GM12878 (cell line): Measurements from ENCODE around the gene CFAP299. TPM values are rescaled to one million over a fixed set of nuclear protein-coding genes. Genes with fewer than 3 reads are reported as not detected.

Source experiments
- ATAC-seq: fragments of 200-7000 bp; cut with Tn5 transposase; 3 replicates; pipeline ENCODE4 v1.9.1; 2020; ENCODE audit warnings: mild to moderate bottlenecking, moderate library complexity
- BruUV-seq: library from RNA; stranded (reverse); fragments of 400-500 nt; replicated peaks from 2 replicates; lab custom pipeline; 2021; lab: Mats Ljungman, UMichigan
- CTCF ChIA-PET: fragments of 300-600 bp; sonication (Branson Sonifier 250); formaldehyde crosslinking; extraction: SDS; loops from one replicate; lab custom pipeline; 2021; ENCODE audit warnings: inconsistent platforms; lab: Yijun Ruan, JAX
- POLR2A ChIA-PET: fragments of 350-600 bp; formaldehyde crosslinking; extraction: SDS; loops from one replicate; lab custom pipeline; 2021; ENCODE audit warnings: inconsistent platforms; lab: Charles Lee
- RAD21 ChIA-PET: fragments of 300-600 bp; sonication (Branson Sonifier 250); formaldehyde crosslinking; loops from one replicate; lab custom pipeline; 2023; ENCODE audit warnings: antibody characterized with exemption; ENCODE audit not compliant: unreplicated experiment; lab: Charles Lee
- SMC1A ChIA-PET: fragments of 300-600 bp; sonication (Branson Sonifier 250); formaldehyde crosslinking; loops from one replicate; lab custom pipeline; 2023; ENCODE audit not compliant: unreplicated experiment, uncharacterized antibody; lab: Charles Lee
- DNase-seq: peaks from one replicate; pipeline ENCODE4 v3.0.0-alpha.2; 2011; ENCODE audit warnings: low read depth, low spot score
- FAIRE-seq: peaks from 3 replicates; lab custom pipeline; 2011; peaks lifted over from hg19 to GRCh38; lab: Jason Lieb, UNC
- H2AFZ ChIP-seq: 2 replicates; pipeline ENCODE4 v1.6.0; 2011; ENCODE audit warnings: low read depth, low read length, control low read depth; ENCODE audit not compliant: control insufficient read depth
- H3K27ac ChIP-seq: 2 replicates; pipeline ENCODE4 v1.5.1; 2011; ENCODE audit warnings: control low read depth; ENCODE audit not compliant: control insufficient read depth, insufficient read depth
- H3K27me3 ChIP-seq, 2 experiments: replicated peaks in 1 of 2; 2 replicates each; pipeline versions ENCODE4 v1.6.0 to v1.6.1; 2011; ENCODE audit warnings: low read length in 1 of 2; ENCODE audit not compliant: control insufficient read depth in 2 of 2, insufficient read depth in 2 of 2
- H3K36me3 ChIP-seq, 2 experiments: 2 replicates each; pipeline ENCODE4 v1.5.1; 2011; ENCODE audit warnings: low read length in 1 of 2; ENCODE audit not compliant: control insufficient read depth in 2 of 2, insufficient read depth in 2 of 2
- H3K4me1 ChIP-seq: 2 replicates; pipeline ENCODE4 v1.6.1; 2011; ENCODE audit warnings: mild to moderate bottlenecking, low read length, moderate library complexity, mixed read lengths; ENCODE audit not compliant: control insufficient read depth, insufficient read depth
- H3K4me2 ChIP-seq: 2 replicates; pipeline ENCODE4 v1.6.0; 2011; ENCODE audit warnings: control low read depth; ENCODE audit not compliant: control insufficient read depth, insufficient read depth
- H3K4me3 ChIP-seq: fragments of 200-600 bp; sonication (generic); 2 replicates; pipeline ENCODE4 v1.5.1; 2016
- H3K79me2 ChIP-seq: 2 replicates; pipeline ENCODE4 v1.6.0; 2011; ENCODE audit warnings: low read length; ENCODE audit not compliant: control insufficient read depth, insufficient read depth
- H3K9ac ChIP-seq: 2 replicates; pipeline ENCODE4 v1.8.0; 2011; ENCODE audit warnings: low read length, control low read depth, mixed read lengths; ENCODE audit not compliant: control insufficient read depth, insufficient read depth
- H3K9me3 ChIP-seq: replicated peaks from 3 replicates; pipeline ENCODE4 v1.5.1; 2011; ENCODE audit warnings: mild to moderate bottlenecking, low read length; ENCODE audit not compliant: control insufficient read depth, insufficient read depth
- H4K20me1 ChIP-seq: 2 replicates; pipeline ENCODE4 v1.6.0; 2011; ENCODE audit not compliant: control insufficient read depth, insufficient read depth
- ASH2L ChIP-seq: fragments of 300-600, 200-600 bp; sonication (generic); IDR thresholded peaks from 2 replicates; pipeline ENCODE4 v1.6.1; 2017; ENCODE audit warnings: low read depth, mild to moderate bottlenecking, borderline replicate concordance
- BACH1 ChIP-seq: fragments of 450-650 bp; IDR thresholded peaks from 2 replicates; pipeline ENCODE4 v1.6.1; 2017; ENCODE audit warnings: mild to moderate bottlenecking, borderline replicate concordance
- BRCA1 ChIP-seq: IDR thresholded peaks from 2 replicates; pipeline ENCODE4 v1.6.1; 2011; ENCODE audit warnings: low read depth, low read length, improper control_type of control experiment
- CBX5 ChIP-seq: sonication (generic); IDR thresholded peaks from 2 replicates; pipeline ENCODE4 v1.6.1; 2016; ENCODE audit warnings: low read depth, moderate library complexity, mild to moderate bottlenecking, inconsistent platforms
- CREM ChIP-seq: IDR thresholded peaks from 2 replicates; pipeline ENCODE4 v1.6.1; 2014; ENCODE audit warnings: antibody characterized with exemption, low read depth
- HDAC6 ChIP-seq: fragments of 200-600 bp; sonication (generic); IDR thresholded peaks from one replicate; pipeline ENCODE4 v1.8.0; 2017; ENCODE audit warnings: antibody characterized with exemption; ENCODE audit not compliant: unreplicated experiment
- MTA2 ChIP-seq: fragments of 450-650 bp; IDR thresholded peaks from 2 replicates; pipeline ENCODE4 v1.6.1; 2016; ENCODE audit warnings: low read depth, mild to moderate bottlenecking, moderate library complexity
- NBN ChIP-seq: fragments of 450-650 bp; IDR thresholded peaks from 2 replicates; pipeline ENCODE4 v1.6.1; 2016
- PAX8 ChIP-seq: fragments of 450-650 bp; IDR thresholded peaks from 2 replicates; pipeline ENCODE4 v1.6.1; 2017; ENCODE audit warnings: mild to moderate bottlenecking, moderate library complexity
- ZNF384 ChIP-seq: IDR thresholded peaks from 2 replicates; pipeline ENCODE4 v1.6.1; 2012; ENCODE audit warnings: low read depth, mild to moderate bottlenecking, low read length, improper control_type of control experiment, borderline replicate concordance
- ZNF622 ChIP-seq: fragments of 450-650 bp; IDR thresholded peaks from 2 replicates; pipeline ENCODE4 v1.6.1; 2017; ENCODE audit warnings: mild to moderate bottlenecking, inconsistent platforms
- WGBS: methylation state at CpG from one replicate; pipeline ENCODE4 v1.1.6; 2016; ENCODE audit warnings: low lambda C conversion rate; ENCODE audit not compliant: insufficient replicate concordance, insufficient coverage; ENCODE audit errors: missing lambda C conversion rate; 5-methylcytosine and 5-hydroxymethylcytosine counted together
- in situ Hi-C: fragments of 300-500 bp; cut with MboI; formaldehyde crosslinking; loops from 9 replicates; pipeline ENCODE4 v1.14.3; 2018; ENCODE audit warnings: mixed read lengths
- intact Hi-C: fragments of 100-400 bp; cut with micrococcal nuclease; formaldehyde crosslinking; loops from one replicate; pipeline ENCODE4 v1.14.2; 2022; ENCODE audit not compliant: unreplicated experiment
- polyA plus RNA-seq, 11 experiments: library from polyadenylated mRNA; depleted of rRNA in 4 of 11; unstranded in 6 of 11; stranded (reverse) in 5 of 11; fragments of >200 nt; fragmentation: Nextera tagmentation in 4 of 11; fragmentation: Illumina TruSeq in 1 of 11; extraction: Ambion mirVana in 4 of 11; extraction: Trizol in 1 of 11; gene quantifications; 1 replicate in 1 of 11; 2 replicates in 10 of 11; pipeline versions ENCODE4 v1.2.1 to v1.2.3, GENCODE V29; 2011 to 2016; ENCODE audit warnings: inconsistent platforms in 2 of 11, missing spikeins in 2 of 11, low read depth in 1 of 11
- total RNA-seq, 4 experiments: library from RNA; depleted of rRNA in 3 of 4; stranded (reverse); fragments of >200 nt in 3 of 4; fragmentation: Illumina TruSeq in 1 of 4; extraction: Trizol in 1 of 4; gene quantifications; 2 replicates each; pipeline versions ENCODE4 v1.2.1 to v1.2.3, GENCODE V29; 2013 to 2021
- TF ChIP-seq, protein P1 (sequence below): IDR thresholded peaks from 2 replicates; pipeline ENCODE4 v1.6.1; 2011; ENCODE audit warnings: borderline replicate concordance, low read depth, mild to moderate bottlenecking, moderate library complexity, low read length; ENCODE audit not compliant: insufficient read depth, poor library complexity, severe bottlenecking
- TF ChIP-seq, protein P2 (sequence below): fragments of 450-650 bp; conservative IDR thresholded peaks from 2 replicates; pipeline ENCODE4 v1.6.1; 2017; ENCODE audit warnings: mild to moderate bottlenecking, moderate library complexity

The CFAP299 gene
- total and polyA plus RNA-seq, 10 of the 15 experiments (the other 5 are each of a cell fraction or from before 2014, with no cell fraction given) = 0.06 to 0.34 TPM; not detected in 8

DNA sequence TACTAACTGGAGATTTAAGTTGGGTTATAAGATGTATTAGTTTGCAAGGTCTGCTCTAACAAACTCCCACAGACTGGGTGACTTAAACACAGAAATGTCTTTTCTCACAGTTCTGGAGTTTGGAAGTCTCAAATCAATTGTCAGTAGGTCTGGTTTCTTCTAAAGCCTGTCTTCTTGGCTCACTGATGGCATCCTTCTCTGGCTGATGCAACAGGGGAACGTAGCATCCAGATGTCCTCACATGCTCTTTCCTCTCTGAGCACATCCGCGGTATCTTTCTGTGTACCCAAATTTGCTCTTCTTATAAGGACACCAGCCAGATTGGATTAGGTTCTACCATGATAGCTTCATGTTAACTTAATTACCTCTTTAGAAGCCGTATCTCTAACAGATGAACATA lies 631.8 kb downstream of the CFAP299 start (continued):
- TF ChIP-seq HDAC6 (no peak), ASH2L (no peak), BACH1 (no peak), NBN (no peak)
- TF ChIP-seq, protein P1, sequence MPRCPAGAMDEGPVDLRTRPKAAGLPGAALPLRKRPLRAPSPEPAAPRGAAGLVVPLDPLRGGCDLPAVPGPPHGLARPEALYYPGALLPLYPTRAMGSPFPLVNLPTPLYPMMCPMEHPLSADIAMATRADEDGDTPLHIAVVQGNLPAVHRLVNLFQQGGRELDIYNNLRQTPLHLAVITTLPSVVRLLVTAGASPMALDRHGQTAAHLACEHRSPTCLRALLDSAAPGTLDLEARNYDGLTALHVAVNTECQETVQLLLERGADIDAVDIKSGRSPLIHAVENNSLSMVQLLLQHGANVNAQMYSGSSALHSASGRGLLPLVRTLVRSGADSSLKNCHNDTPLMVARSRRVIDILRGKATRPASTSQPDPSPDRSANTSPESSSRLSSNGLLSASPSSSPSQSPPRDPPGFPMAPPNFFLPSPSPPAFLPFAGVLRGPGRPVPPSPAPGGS = no peak

DNA sequence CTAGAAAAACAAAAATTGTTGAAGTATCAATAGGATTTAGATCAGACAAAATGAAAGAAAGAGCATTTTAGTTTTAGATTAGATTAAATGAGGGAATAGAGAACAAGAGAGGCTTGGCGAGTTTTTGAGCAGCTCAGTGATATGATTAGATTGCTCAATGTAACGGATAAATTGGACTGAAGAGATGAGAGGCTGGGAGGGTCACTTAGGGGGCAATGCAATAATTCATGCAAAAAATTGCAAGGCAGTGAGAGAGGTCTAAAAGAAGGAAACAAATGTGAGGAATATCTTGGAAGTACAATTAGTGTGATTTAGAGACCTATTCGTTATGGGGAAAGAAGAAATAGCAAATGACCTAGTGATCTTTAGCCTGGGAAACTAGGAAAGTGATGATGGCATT lies 644.7 kb downstream of the CFAP299 start:
- no peak for TF ChIP-seq BRCA1
- no peak for TF ChIP-seq CREM
- no peak for TF ChIP-seq MTA2
- TF ChIP-seq, protein P2, sequence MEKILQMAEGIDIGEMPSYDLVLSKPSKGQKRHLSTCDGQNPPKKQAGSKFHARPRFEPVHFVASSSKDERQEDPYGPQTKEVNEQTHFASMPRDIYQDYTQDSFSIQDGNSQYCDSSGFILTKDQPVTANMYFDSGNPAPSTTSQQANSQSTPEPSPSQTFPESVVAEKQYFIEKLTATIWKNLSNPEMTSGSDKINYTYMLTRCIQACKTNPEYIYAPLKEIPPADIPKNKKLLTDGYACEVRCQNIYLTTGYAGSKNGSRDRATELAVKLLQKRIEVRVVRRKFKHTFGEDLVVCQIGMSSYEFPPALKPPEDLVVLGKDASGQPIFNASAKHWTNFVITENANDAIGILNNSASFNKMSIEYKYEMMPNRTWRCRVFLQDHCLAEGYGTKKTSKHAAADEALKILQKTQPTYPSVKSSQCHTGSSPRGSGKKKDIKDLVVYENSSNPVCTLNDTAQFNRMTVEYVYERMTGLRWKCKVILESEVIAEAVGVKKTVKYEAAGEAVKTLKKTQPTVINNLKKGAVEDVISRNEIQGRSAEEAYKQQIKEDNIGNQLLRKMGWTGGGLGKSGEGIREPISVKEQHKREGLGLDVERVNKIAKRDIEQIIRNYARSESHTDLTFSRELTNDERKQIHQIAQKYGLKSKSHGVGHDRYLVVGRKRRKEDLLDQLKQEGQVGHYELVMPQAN = no peak
- TF ChIP-seq ZNF384 = no peak
- TF ChIP-seq PAX8 = no peak
- no peak for TF ChIP-seq ZNF622
- no peak for TF ChIP-seq ASH2L
- TF ChIP-seq CBX5 = no peak
- intact Hi-C loops = no loop called here
- in situ Hi-C loops = no loop called here
- RAD21 ChIA-PET = no interaction called here
- no peak overlapping the region for H3K4me2 ChIP-seq
- no peak overlapping the region for H3K27ac ChIP-seq
- POLR2A ChIA-PET = no interaction called here
- DNase-seq (no peak), FAIRE-seq (no peak), ATAC-seq (no peak)
- H3K79me2 ChIP-seq = no peaks in the 10 kb centered on the region
- no peaks in the 10 kb centered on the region for H3K9me3 ChIP-seq
- no peak overlapping the region for H2AFZ ChIP-seq
- no peaks in the 10 kb centered on the region for H4K20me1 ChIP-seq
- no peaks in the 10 kb centered on the region for H3K27me3 ChIP-seq
- CTCF ChIA-PET = interaction anchor here (0.5 kb wide), 1 partner anchor 17 kb away, joined by 3 read pairs; no protein-coding TSS in a partner anchor
- H3K4me3 ChIP-seq = no peak overlapping the region
- SMC1A ChIA-PET = interaction anchor here (0.7 to 1.9 kb wide), 5 partner anchors 8 to 613 kb away, joined by 3 to 5 read pairs (median 4); no protein-coding TSS in a partner anchor
- H3K9ac ChIP-seq = no peak overlapping the region
- no peaks in the 10 kb centered on the region for H3K36me3 ChIP-seq
- WGBS = 2% methylated on average over 3 of the region's 3 CpGs
- no peaks in the 10 kb centered on the region for H3K4me1 ChIP-seq
- BruUV-seq = no TSS peak
